Measurements from ENCODE around the gene CSNK1G1.
"Not testable (repeated sequence)": the region's sequence is repeated elsewhere in the genome, so short reads cannot be mapped to it uniquely, and the experiment has no call there.

CSNK1G1 gene

DNA sequence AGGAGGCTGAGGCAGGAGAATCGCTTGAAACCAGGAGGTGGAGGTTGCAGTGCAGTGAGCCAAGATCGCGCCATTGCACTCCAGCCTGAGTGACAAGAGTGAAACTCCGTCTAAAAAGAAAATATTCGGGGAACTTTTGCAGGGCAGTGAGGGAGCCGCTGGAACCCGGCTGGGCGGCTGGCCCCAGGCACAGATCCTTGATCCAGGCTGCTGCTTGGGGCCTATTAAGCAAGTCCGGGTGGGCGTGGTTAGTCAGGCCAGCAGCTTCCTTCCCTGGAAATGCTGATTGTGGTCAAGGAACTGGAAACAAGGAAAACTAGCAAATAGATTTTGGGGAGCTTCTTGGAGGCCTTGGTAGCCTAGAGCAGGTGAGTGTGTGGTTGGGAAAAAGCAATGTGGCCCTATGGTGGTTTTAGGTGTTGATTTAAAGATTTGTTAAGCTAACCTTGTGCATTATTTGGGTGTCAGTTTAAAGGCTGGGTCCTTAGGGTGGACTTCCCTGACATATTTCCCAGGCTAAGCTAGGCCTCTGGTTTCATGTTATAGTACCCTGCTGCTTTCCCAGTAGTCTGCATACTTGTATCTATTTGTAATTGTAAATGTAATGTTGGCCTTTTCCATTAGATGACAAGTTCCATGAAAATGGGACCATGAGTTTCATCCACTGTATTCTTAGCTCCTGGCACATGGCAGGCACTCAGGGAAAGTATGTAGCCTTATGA lies 222.2 kb downstream of the CSNK1G1 start:
- DNase-seq (ENCODE audit: low read depth) = no peak

DNA sequence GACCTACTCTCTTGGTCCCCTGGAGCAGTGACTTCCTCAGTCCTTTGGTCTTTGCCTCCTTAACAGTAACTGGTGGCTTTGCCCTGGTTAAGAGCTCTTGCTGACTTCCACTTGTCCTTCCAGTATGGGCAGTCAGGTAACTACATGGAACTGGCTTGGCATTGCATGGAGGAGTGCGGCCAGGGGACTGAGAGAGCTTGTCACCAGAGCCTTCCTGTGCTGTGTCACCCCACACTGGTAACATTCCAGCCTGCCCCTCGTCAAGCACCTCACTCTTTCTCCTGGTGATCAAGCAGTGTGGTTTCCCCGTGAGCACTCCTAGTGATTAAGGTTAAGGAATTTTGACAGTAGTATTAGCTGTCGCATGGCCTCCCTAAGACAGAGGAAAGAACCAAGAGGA lies 223.8 kb downstream of the CSNK1G1 start:
- DNase-seq (ENCODE audit: low read depth) = no peak

DNA sequence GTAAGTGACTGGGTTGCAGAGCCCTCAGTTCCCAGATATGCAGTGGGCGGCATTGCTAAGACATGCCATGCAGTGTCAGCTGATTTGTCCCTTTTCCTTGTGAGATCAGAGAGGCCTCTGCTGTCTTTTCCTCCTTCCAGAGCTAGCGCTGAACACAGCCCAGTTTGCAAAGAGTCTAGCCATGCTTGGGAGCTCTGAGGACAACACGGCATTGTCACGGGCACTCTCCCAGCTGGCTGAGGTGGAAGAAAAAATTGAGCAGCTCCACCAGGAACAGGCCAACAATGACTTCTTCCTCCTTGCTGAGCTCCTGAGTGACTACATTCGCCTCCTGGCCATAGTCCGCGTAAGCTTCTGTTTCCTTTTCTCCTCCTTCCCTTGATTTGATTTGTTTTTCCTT lies 224.4 kb downstream of the CSNK1G1 start:
- no peak for DNase-seq (ENCODE audit: low read depth)

DNA sequence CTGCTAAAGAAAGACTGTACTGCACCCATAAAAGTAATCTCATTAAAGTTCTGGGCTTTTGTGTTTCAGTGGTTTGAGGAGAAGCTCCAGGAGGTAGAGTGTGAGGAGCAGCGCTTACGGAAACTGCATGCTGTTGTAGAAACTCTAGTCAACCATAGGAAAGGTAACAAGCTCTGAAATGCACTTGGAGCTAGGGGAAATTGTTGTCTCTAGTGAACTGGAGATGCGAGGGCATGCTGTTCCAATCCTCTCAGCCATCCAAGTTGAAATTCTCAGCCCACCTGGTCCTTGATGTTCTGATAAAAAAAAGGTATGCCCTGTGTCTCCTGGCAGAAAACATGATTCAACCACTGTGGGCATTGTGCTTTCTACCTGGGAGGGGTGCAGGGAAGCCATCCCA lies 225.8 kb downstream of the CSNK1G1 start:
- DNase-seq (ENCODE audit: low read depth) = no peak

DNA sequence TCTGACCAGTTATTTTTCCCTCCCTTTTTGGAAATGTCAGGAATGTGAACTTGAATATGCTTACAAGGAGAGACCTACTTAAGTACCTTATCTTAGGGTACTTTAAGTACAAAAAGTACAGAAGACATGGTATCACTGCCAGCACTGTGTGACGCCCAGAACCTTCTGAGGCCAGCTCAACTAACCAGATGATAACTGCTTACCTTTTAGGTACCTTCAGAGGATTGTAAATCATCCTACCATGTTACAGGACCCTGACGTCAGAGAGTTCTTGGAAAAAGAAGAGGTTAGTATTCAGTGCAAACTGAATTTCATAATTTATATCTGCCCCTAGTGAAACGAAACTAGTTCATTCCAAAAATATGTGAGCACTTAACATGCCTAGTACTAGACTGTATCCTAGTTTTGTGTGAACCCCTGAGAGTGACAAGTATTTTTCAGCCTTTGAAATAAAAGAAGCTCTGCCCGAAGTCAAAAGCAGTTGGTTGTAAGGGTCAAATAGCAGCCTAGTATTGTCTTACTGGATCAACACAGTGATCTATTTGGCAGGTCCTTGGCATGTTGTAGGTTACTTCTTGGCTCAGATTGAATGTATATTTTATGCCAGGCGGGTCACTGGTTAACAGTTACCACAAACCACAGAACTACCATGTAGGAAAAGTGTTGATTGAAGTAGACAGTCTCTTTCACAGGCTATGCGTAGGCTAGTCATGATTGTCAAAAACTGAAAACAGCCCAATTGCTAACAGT lies 228.3 kb downstream of the CSNK1G1 start:
- DNase-seq (ENCODE audit: low read depth) = no peak

DNA sequence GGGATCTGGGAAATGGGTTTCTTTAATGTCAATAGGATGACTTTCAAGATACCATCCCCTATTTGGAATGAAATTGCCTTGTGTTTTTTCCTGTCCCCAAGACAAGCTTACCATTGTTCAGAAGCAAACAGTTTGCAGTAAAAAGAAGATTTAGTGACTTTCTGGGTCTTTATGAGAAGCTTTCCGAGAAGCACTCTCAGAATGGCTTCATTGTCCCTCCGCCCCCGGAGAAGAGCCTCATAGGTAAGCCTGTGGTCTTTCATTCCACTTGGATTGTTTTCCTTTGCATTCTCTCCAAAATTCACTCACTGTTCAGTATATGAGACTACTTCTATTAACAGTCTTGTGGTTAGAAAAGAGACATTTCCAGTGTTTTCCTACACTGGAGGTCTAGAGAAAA lies 230.0 kb downstream of the CSNK1G1 start:
- no peak for DNase-seq (ENCODE audit: low read depth)

DNA sequence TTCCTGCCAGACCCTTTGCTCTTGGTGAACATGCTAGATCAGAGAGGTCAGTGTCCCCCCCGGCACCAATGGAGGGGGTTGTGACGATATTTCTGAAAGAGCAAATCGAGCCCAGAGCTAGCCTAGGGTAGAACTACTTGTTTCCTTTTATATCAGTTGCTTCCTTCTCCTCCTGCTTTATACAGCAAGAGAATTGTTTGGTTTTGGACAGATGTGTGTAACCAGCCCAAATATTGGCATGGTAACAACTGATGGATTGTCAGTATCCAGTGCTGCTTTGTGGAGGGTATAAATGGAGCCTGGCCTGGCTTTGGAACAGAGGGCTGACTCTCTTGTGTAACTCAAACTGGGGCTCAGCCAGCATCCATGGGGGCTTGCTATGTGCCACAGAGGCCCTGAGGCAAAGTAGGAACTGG lies 233.0 kb downstream of the CSNK1G1 start:
- DNase-seq (ENCODE audit: low read depth) = no peak

DNA sequence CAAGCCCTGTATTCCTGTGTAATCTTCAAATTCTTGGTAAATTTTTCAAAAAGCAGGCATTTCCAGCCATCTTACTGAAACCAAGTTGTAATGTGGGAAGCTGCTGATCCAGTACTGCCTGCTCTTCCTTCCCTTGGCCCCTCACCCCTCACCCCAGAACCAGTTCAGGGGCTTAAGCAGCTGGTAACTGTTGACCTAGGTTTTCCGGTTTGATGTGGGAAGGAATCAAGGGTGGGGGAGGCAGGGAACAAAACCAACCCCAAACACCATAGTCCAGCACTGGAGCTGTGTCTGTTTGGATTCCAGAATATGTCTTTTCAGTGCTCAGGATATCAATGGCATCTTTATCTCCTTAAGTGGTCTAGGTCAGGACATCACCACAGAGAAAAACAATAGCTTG lies 233.5 kb downstream of the CSNK1G1 start:
- no peak for DNase-seq (ENCODE audit: low read depth)

DNA sequence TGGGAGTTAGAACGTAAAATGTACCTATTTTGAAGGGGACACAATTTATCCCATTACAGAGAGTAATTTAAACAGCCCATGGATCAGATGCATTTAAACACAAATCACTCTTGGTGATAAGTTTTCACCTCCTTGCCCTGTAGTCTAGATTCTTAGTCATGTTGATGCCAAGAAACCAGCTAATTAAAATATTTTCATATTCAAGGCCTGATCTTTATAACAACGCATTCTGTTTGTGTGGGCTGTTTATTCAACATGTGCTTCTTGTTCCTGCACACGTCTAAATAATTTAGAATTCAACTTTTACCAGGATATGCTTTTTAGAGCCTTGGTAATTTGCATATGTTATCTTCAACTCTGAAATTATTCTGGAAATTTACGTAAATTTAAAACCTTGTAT lies 234.4 kb downstream of the CSNK1G1 start:
- no peak for DNase-seq (ENCODE audit: low read depth)

DNA sequence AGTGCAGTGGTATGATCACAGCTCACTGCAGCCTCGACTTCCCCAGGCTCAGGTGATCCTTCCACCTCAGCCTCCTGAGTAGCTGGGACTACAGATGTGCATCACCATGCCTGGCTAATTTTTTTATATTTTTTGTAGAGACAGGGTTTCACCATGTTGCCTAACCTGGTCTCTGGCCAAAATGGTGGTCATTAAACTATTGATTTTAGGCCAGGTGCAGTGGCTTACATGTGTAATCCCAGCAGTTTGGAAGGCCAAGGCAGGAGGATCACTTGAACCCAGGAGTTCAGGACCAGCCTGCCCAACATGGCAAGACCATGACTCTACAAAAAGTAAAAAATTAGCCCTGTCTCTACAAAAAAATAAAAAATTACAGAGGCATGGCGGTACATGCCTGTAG lies 235.7 kb downstream of the CSNK1G1 start:
- DNase-seq (ENCODE audit: low read depth) = not testable (repeated sequence)

DNA sequence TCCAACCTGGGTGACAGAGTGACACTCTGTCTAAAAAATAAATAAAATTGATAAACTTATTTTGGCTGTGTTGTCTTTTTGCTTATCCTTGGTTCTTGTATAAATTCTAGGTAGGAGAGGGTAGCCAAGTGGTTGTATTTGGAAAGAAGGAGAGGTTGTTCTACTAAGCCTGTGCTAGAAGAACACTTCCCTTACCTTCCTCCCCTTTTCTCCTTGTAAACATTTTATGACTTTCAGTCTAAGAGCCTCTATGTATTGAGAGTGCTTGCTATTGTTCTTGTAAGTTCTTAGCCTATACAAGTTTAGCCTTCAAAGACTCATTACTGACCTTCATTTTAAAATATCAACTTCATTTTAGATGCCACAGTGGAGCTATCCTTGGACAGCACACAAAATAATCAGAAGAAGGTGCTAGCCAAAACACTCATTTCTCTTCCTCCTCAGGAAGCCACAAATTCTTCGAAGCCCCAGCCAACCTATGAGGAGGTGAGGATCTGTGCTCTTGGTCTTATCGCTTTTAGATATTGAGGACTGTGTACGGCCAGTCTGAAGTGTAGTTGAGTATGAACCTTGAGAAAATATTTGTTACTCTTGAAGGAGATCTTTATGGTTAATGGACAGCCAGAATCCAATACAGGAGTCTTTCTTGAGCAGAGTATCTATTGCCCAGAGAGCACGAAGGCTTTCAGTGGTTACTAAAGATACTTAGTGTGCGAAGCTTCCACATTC lies 238.1 kb downstream of the CSNK1G1 start:
- no peak for DNase-seq (ENCODE audit: low read depth)
